ENCODE measurements around the gene REN. TPM values are rescaled to one million over a fixed set of nuclear protein-coding genes. Genes with fewer than 3 reads are reported as not detected.

The REN gene
- total RNA-seq, 2 donors from 2014 or later, result not detected

GRCh38 chr1:204139952-204140351 lies 26.2 kb downstream of the REN start:
- no peaks in the 10 kb centered on the region for H3K9me3 ChIP-seq
- ATAC-seq (ENCODE audit: insufficient number of reproducible peaks, low FRiP score, low read depth), result no peak
- TF ChIP-seq CTCF (IDR thresholded peaks at IDR 0.05), result no peak
- no peak for DNase-seq (ENCODE audit: low spot score)
- H3K36me3 ChIP-seq, result peaks cover 14% of the 10 kb centered on the region
- no peak overlapping the region for H3K27ac ChIP-seq
- no peaks in the 10 kb centered on the region for H3K27me3 ChIP-seq (replicated peaks; ENCODE audit: insufficient read depth)
- H3K4me3 ChIP-seq, result no peak overlapping the region
- no peaks in the 10 kb centered on the region for H3K4me1 ChIP-seq (ENCODE audit: control insufficient read depth in 1 of 2, low read depth in 2 of 2)

- H3K4me3 ChIP-seq, result no peak overlapping the region
- DNase-seq (ENCODE audit: low spot score) (no peak), ATAC-seq (ENCODE audit: insufficient number of reproducible peaks, low FRiP score, low read depth) (no peak)
- H3K9me3 ChIP-seq, result no peaks in the 10 kb centered on the region
- no peaks in the 10 kb centered on the region for H3K27me3 ChIP-seq (replicated peaks; ENCODE audit: insufficient read depth)
- H3K36me3 ChIP-seq, result peaks cover 17% of the 10 kb centered on the region
- H3K27ac ChIP-seq, result no peak overlapping the region
- no peak for TF ChIP-seq CTCF (IDR thresholded peaks at IDR 0.05)
- no peaks in the 10 kb centered on the region for H3K4me1 ChIP-seq (ENCODE audit: control insufficient read depth in 1 of 2, low read depth in 2 of 2)
Measured at GRCh38 chr1:204139088-204139487, 27.0 kb downstream of the REN start.

- Histone ChIP-seq H3K4me1 (ENCODE audit: control insufficient read depth in 1 of 2, low read depth in 2 of 2) (no peaks in the 10 kb centered on the region), H3K9me3 (no peaks in the 10 kb centered on the region), H3K27me3 (replicated peaks; ENCODE audit: insufficient read depth) (no peaks in the 10 kb centered on the region), H3K4me3 (no peak overlapping the region), H3K27ac (no peak overlapping the region), H3K36me3 (peaks cover 19% of the 10 kb centered on the region)
- DNase-seq (ENCODE audit: low spot score) (no peak), ATAC-seq (ENCODE audit: insufficient number of reproducible peaks, low FRiP score, low read depth) (no peak)
- TF ChIP-seq CTCF (IDR thresholded peaks at IDR 0.05), result no peak
Measured at GRCh38 chr1:204136814-204137213, 29.3 kb downstream of the REN start.

- Histone ChIP-seq H3K4me3 (no peak overlapping the region), H3K4me1 (ENCODE audit: control insufficient read depth in 1 of 2, low read depth in 2 of 2) (peaks cover 4 to 21% of the 10 kb centered on the region in 2 donors), H3K27me3 (replicated peaks; ENCODE audit: insufficient read depth) (no peaks in the 10 kb centered on the region), H3K27ac (no peak overlapping the region), H3K9me3 (no peaks in the 10 kb centered on the region), H3K36me3 (peaks cover 19% of the 10 kb centered on the region)
- DNase-seq (ENCODE audit: low spot score) (no peak), ATAC-seq (ENCODE audit: insufficient number of reproducible peaks, low FRiP score, low read depth) (no peak)
- no peak for TF ChIP-seq CTCF (IDR thresholded peaks at IDR 0.05)
Measured at GRCh38 chr1:204134103-204134502, 32.0 kb downstream of the REN start.

- Histone ChIP-seq H3K27me3 (replicated peaks; ENCODE audit: insufficient read depth) (no peaks in the 10 kb centered on the region), H3K27ac (no peak overlapping the region), H3K36me3 (peaks cover 13% of the 10 kb centered on the region), H3K4me1 (ENCODE audit: control insufficient read depth in 1 of 2, low read depth in 2 of 2) (peaks cover 4 to 27% of the 10 kb centered on the region in 2 donors), H3K9me3 (no peaks in the 10 kb centered on the region), H3K4me3 (no peak overlapping the region)
- no peak for TF ChIP-seq CTCF (IDR thresholded peaks at IDR 0.05)
- DNase-seq (ENCODE audit: low spot score) (no peak), ATAC-seq (ENCODE audit: insufficient number of reproducible peaks, low FRiP score, low read depth) (no peak)
Measured at GRCh38 chr1:204132718-204133117, 33.4 kb downstream of the REN start.
